Prostate gland (tissue), 2 donors: ENCODE results near the gene SMIM36.

ENCODE experiments used
- POLR2A ChIP-seq: fragments of 450-650 bp; IDR thresholded peaks from one replicate; pipeline ENCODE4 v1.6.1; 2016; ENCODE audit warnings: antibody characterized with exemption, mild to moderate bottlenecking
- POLR2AphosphoS5 ChIP-seq: sonication (generic); formaldehyde crosslinking; IDR thresholded peaks from one replicate; pipeline ENCODE4 v1.6.1; 2017; ENCODE audit warnings: antibody characterized with exemption
- TF ChIP-seq, protein P1 (sequence below), 4 experiments: fragments of 200-600 bp in 2 of 4; fragments of 450-650 bp in 2 of 4; sonication (generic) in 2 of 4; IDR thresholded peaks; 1 replicate in 3 of 4; 2 replicates in 1 of 4; pipeline ENCODE4 v1.5.1; 2016 to 2019; ENCODE audit warnings: antibody characterized with exemption in 4 of 4, mild to moderate bottlenecking in 2 of 4, moderate library complexity in 2 of 4

DNA sequence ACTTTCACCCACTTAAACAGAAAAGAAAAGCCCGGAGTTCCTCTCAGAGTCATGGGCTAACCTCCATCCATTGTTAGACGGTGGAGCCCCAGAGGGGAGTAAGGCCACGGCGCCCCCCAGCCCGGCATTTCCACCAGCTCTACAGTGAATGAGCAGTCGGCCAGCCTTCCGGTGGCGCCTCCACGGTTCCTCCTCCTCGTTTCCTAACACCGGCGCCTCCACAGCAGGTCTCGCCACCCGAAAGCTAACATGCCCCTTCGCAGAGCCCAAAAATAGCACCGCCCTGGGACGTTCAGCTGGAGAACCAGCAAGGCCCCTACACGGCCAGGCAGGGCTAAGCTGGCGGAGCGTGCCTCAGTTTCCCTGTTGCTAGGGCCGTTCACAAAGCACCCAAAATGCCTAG is 90.5 kb downstream of the SMIM36 start:
- TF ChIP-seq POLR2A (no peak), POLR2AphosphoS5 (no peak)
- TF ChIP-seq, protein P1, sequence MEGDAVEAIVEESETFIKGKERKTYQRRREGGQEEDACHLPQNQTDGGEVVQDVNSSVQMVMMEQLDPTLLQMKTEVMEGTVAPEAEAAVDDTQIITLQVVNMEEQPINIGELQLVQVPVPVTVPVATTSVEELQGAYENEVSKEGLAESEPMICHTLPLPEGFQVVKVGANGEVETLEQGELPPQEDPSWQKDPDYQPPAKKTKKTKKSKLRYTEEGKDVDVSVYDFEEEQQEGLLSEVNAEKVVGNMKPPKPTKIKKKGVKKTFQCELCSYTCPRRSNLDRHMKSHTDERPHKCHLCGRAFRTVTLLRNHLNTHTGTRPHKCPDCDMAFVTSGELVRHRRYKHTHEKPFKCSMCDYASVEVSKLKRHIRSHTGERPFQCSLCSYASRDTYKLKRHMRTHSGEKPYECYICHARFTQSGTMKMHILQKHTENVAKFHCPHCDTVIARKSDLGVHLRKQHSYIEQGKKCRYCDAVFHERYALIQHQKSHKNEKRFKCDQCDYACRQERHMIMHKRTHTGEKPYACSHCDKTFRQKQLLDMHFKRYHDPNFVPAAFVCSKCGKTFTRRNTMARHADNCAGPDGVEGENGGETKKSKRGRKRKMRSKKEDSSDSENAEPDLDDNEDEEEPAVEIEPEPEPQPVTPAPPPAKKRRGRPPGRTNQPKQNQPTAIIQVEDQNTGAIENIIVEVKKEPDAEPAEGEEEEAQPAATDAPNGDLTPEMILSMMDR (IDR thresholded peaks at IDR 0.05): no peak
